HCT116 (cell line): ENCODE data around the gene KHDC3L. TPM values are rescaled to one million over a fixed set of nuclear protein-coding genes. Genes with fewer than 3 reads are reported as not detected.

Experiments used
- ATAC-seq: fragments of 200-7000 bp; cut with Tn5 transposase; 2 replicates; pipeline ENCODE4 v1.9.1; 2020; ENCODE audit warnings: mild to moderate bottlenecking, moderate library complexity
- BruUV-seq: library from RNA; stranded (reverse); fragments of 400-500 nt; replicated peaks from 2 replicates; lab custom pipeline; 2021; lab: Mats Ljungman, UMichigan
- CTCF ChIA-PET: fragments of 300-600 bp; sonication (Branson Sonifier 250); formaldehyde crosslinking; loops from one replicate; lab custom pipeline; 2021; ENCODE audit warnings: antibody characterized with exemption; lab: Charles Lee
- POLR2A ChIA-PET: fragments of 300-600, 350-600 bp; sonication (Branson Sonifier 250); formaldehyde crosslinking; loops from one replicate; lab custom pipeline; 2021; ENCODE audit warnings: antibody characterized with exemption; lab: Charles Lee
- RAD21 ChIA-PET, 2 experiments: fragments of 300-600 bp; sonication (Branson Sonifier 250); formaldehyde crosslinking; loops; one replicate each; lab custom pipeline; 2023; ENCODE audit warnings: low total read pairs in 2 of 2; ENCODE audit not compliant: uncharacterized antibody in 2 of 2, unreplicated experiment in 2 of 2, low non-redundant PET in 1 of 2; lab: Charles Lee
- DNase-seq: peaks from one replicate; pipeline ENCODE4 v3.0.0-alpha.2; 2010; ENCODE audit warnings: low read depth, low spot score
- H2AFZ ChIP-seq: fragments of 200-600 bp; shearing (Covaris generic), sonication (generic); 2 replicates; pipeline ENCODE4 v1.6.1; 2017; ENCODE audit warnings: low read depth, mixed run types, mixed read lengths, antibody characterized with exemption, low read length; ENCODE audit not compliant: poor library complexity, severe bottlenecking
- H3K27ac ChIP-seq: 2 replicates; pipeline ENCODE4 v1.5.1; 2012; ENCODE audit warnings: low read depth, low read length
- H3K27me3 ChIP-seq: fragments of 200-600 bp; sonication (generic); 2 replicates; pipeline ENCODE4 v1.6.1; 2016; ENCODE audit warnings: mixed run types, low read length, mixed read lengths; ENCODE audit not compliant: insufficient read depth
- H3K36me3 ChIP-seq, 2 experiments: fragments of 200-500 bp in 1 of 2; fragments of 200-600 bp in 1 of 2; sonication (Bioruptor generic) in 1 of 2; sonication (generic) in 1 of 2; 2 replicates each; pipeline versions ENCODE4 v1.5.1 to v1.6.1; 2014 to 2016; ENCODE audit warnings: low read length in 2 of 2, inconsistent platforms in 1 of 2, mixed read lengths in 1 of 2, mixed run types in 1 of 2; ENCODE audit not compliant: insufficient read depth in 2 of 2, control insufficient read depth in 1 of 2
- H3K4me1 ChIP-seq, 2 experiments: fragments of 200-600 bp in 1 of 2; sonication (generic) in 1 of 2; 2 replicates each; pipeline versions ENCODE4 v1.5.1 to v1.6.1; 2012 to 2017; ENCODE audit warnings: low read length in 2 of 2, inconsistent platforms in 1 of 2, mild to moderate bottlenecking in 1 of 2, mixed read lengths in 1 of 2, mixed run types in 1 of 2, moderate library complexity in 1 of 2; ENCODE audit not compliant: insufficient read depth in 2 of 2, control insufficient read depth in 1 of 2
- H3K4me2 ChIP-seq: fragments of 200-600 bp; sonication (generic); 2 replicates; pipeline ENCODE4 v1.6.1; 2017; ENCODE audit warnings: mixed run types, low read length, mixed read lengths
- H3K4me3 ChIP-seq, 2 experiments: fragments of 200-600 bp in 1 of 2; sonication (generic) in 1 of 2; replicated peaks in 1 of 2; 2 replicates each; pipeline ENCODE4 v1.5.1; 2011 to 2016; ENCODE audit warnings: low read length in 2 of 2, control low read depth in 1 of 2, low read depth in 1 of 2, mild to moderate bottlenecking in 1 of 2, mixed read lengths in 1 of 2, mixed run types in 1 of 2
- H3K79me2 ChIP-seq: fragments of 200-600 bp; sonication (generic); 2 replicates; pipeline ENCODE4 v1.6.1; 2017; ENCODE audit warnings: mild to moderate bottlenecking, mixed run types, low read length, moderate library complexity, mixed read lengths; ENCODE audit not compliant: insufficient read depth
- H3K9ac ChIP-seq: fragments of 200-600 bp; sonication (generic); 2 replicates; pipeline ENCODE4 v1.6.1; 2016; ENCODE audit warnings: low read length, mixed read lengths
- H3K9me2 ChIP-seq: fragments of 200-600 bp; sonication (generic), shearing (Covaris generic); 2 replicates; pipeline ENCODE4 v1.6.1; 2017; ENCODE audit warnings: mixed run types, mild to moderate bottlenecking, moderate library complexity; ENCODE audit not compliant: insufficient read depth
- H3K9me3 ChIP-seq, 2 experiments: fragments of 200-500 bp in 1 of 2; fragments of 200-600 bp in 1 of 2; sonication (Bioruptor generic) in 1 of 2; sonication (generic) in 1 of 2; 2 replicates each; pipeline ENCODE4 v1.6.1; 2014 to 2017; ENCODE audit warnings: low read length in 2 of 2, mixed read lengths in 2 of 2, inconsistent platforms in 1 of 2, low read depth in 1 of 2, mild to moderate bottlenecking in 1 of 2, mixed run types in 1 of 2, moderate library complexity in 1 of 2; ENCODE audit not compliant: control insufficient read depth in 1 of 2, insufficient read depth in 1 of 2
- H4K20me1 ChIP-seq: fragments of 200-600 bp; sonication (generic), shearing (Covaris generic); 2 replicates; pipeline ENCODE4 v1.6.1; 2017; ENCODE audit warnings: mixed run types, mild to moderate bottlenecking, moderate library complexity; ENCODE audit not compliant: insufficient read depth
- ATF3 ChIP-seq: IDR thresholded peaks from 2 replicates; pipeline ENCODE4 v1.6.1; 2012
- CBX3 ChIP-seq: IDR thresholded peaks from 2 replicates; pipeline ENCODE4 v1.6.1; 2012; ENCODE audit warnings: low read depth
- CTCF ChIP-seq, 3 experiments: fragments of 200-600 bp in 1 of 3; sonication (generic) in 1 of 3; IDR thresholded peaks in 2 of 3; conservative IDR thresholded peaks in 1 of 3; 2 replicates each; pipeline ENCODE4 v1.5.1; 2012 to 2017; ENCODE audit warnings: low read depth in 2 of 3, low read length in 2 of 3, antibody characterized with exemption in 1 of 3, borderline replicate concordance in 1 of 3, control low read depth in 1 of 3, mild to moderate bottlenecking in 1 of 3, mixed read lengths in 1 of 3, mixed run types in 1 of 3, moderate library complexity in 1 of 3; ENCODE audit not compliant: insufficient read depth in 1 of 3
- EZH2 ChIP-seq: fragments of 200-600 bp; sonication (generic); IDR thresholded peaks from 2 replicates; pipeline ENCODE4 v1.6.1; 2017; ENCODE audit warnings: antibody characterized with exemption, mixed run types
- EZH2phosphoT487 ChIP-seq: fragments of 200-600 bp; IDR thresholded peaks from 2 replicates; pipeline ENCODE4 v1.6.1; 2018; ENCODE audit warnings: antibody characterized with exemption, borderline replicate concordance
- FOSL1 ChIP-seq: IDR thresholded peaks from 2 replicates; pipeline ENCODE4 v1.6.1; 2012; ENCODE audit warnings: low read depth
- POLR2A ChIP-seq: IDR thresholded peaks from 2 replicates; pipeline ENCODE4 v1.7.0; 2011; ENCODE audit warnings: borderline replicate concordance; ENCODE audit not compliant: insufficient read depth, insufficient read length; ENCODE audit errors: extremely low read depth
- POLR2AphosphoS5 ChIP-seq: IDR thresholded peaks from 2 replicates; pipeline ENCODE4 v1.6.1; 2011; ENCODE audit warnings: mild to moderate bottlenecking, low read depth, low read length, moderate library complexity
- SIN3A ChIP-seq: IDR thresholded peaks from 2 replicates; pipeline ENCODE4 v1.6.1; 2012; ENCODE audit warnings: low read depth
- TCF7L2 ChIP-seq: IDR thresholded peaks from 2 replicates; pipeline ENCODE4 v1.7.0; 2011; ENCODE audit warnings: borderline replicate concordance, inconsistent platforms; ENCODE audit not compliant: insufficient read depth, insufficient read length; ENCODE audit errors: extremely low read depth
- ZBTB33 ChIP-seq: IDR thresholded peaks from 2 replicates; pipeline ENCODE4 v1.6.1; 2011; ENCODE audit warnings: mild to moderate bottlenecking, low read length, moderate library complexity; ENCODE audit not compliant: insufficient replicate concordance; ENCODE audit errors: extremely low read depth
- ZFX ChIP-seq: fragments of 450-650 bp; IDR thresholded peaks from 2 replicates; pipeline ENCODE4 v1.6.1; 2017
- intact Hi-C: fragments of 100-400 bp; cut with micrococcal nuclease; formaldehyde crosslinking; loops from 2 replicates; pipeline ENCODE4 v1.10.0; 2022
- total RNA-seq: library from RNA; stranded (reverse); gene quantifications from one replicate; pipeline ENCODE4 v1.2.1, GENCODE V29; 2021; ENCODE audit not compliant: unreplicated experiment
- TF ChIP-seq, protein P1 (sequence below): IDR thresholded peaks from 2 replicates; pipeline ENCODE4 v1.6.1; 2012; ENCODE audit warnings: low read depth

The KHDC3L gene
- total RNA-seq, 1 experiment from 2014 or later, result not detected

DNA sequence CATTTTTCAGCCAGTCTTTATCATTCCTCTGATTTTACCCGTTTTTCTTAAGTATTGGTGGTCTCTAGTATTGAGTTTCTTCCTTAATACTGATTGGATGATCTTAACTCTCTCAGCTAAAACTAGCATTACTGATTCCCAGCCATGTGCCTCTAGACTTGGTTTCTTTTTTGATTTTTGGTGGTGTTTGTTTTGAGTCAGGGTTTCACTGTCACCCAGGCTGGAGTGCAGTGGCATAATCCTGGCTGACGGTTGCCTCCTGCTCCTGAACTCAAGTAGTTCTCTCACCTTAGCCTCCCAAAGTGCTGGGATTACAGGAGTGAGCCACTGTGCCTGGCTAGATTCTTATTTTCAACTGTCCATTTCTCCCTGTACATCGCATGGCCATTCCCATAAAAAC is 33.3 kb upstream of the KHDC3L start (continued):
- no peak for TF ChIP-seq ZBTB33

- CTCF ChIA-PET, result interaction anchor here (1.0 kb wide), 1 partner anchor 13 kb away, joined by 3 read pairs; no protein-coding TSS in a partner anchor
- DNase-seq, result no peak
- H3K9me2 ChIP-seq, result no peaks in the 10 kb centered on the region
These were observed 23.1 kb upstream of the KHDC3L start for GRCh38 chr6:73339340-73339739.

More at GRCh38 chr6:73339340-73339739, 23.1 kb upstream of the KHDC3L start:
- Histone ChIP-seq H3K4me2 (no peak overlapping the region), H2AFZ (no peak overlapping the region), H3K36me3 (no peaks in the 10 kb centered on the region), H3K4me1 (peaks cover 0 to 10% of the 10 kb centered on the region in 2 experiments; a peak in 2 of 4 replicates)
- TF ChIP-seq ATF3 (no peak), TCF7L2 (no peak), POLR2AphosphoS5 (no peak), CTCF (IDR thresholded peaks at IDR 0.05 in 2 of 3, conservative IDR thresholded peaks at IDR 0.05 in 1 of 3; ENCODE audit: borderline replicate concordance in 1 of 3, insufficient read depth in 1 of 3, low read depth in 2 of 3, low read length in 2 of 3) (no peak), EZH2phosphoT487 (no peak), EZH2 (no peak), CBX3 (no peak), POLR2A (no peak), FOSL1 (no peak), SIN3A (no peak), ZFX (no peak)
- TF ChIP-seq, protein P1, sequence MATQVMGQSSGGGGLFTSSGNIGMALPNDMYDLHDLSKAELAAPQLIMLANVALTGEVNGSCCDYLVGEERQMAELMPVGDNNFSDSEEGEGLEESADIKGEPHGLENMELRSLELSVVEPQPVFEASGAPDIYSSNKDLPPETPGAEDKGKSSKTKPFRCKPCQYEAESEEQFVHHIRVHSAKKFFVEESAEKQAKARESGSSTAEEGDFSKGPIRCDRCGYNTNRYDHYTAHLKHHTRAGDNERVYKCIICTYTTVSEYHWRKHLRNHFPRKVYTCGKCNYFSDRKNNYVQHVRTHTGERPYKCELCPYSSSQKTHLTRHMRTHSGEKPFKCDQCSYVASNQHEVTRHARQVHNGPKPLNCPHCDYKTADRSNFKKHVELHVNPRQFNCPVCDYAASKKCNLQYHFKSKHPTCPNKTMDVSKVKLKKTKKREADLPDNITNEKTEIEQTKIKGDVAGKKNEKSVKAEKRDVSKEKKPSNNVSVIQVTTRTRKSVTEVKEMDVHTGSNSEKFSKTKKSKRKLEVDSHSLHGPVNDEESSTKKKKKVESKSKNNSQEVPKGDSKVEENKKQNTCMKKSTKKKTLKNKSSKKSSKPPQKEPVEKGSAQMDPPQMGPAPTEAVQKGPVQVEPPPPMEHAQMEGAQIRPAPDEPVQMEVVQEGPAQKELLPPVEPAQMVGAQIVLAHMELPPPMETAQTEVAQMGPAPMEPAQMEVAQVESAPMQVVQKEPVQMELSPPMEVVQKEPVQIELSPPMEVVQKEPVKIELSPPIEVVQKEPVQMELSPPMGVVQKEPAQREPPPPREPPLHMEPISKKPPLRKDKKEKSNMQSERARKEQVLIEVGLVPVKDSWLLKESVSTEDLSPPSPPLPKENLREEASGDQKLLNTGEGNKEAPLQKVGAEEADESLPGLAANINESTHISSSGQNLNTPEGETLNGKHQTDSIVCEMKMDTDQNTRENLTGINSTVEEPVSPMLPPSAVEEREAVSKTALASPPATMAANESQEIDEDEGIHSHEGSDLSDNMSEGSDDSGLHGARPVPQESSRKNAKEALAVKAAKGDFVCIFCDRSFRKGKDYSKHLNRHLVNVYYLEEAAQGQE, result no peak
- TF ChIP-seq, all 23 proteins: peak for 0
- Histone ChIP-seq H3K27me3 (no peaks in the 10 kb centered on the region), H3K9me3 (no peaks in the 10 kb centered on the region), H3K27ac (no peak overlapping the region), H3K9ac (no peak overlapping the region), H3K4me3 (no peak overlapping the region), H3K79me2 (no peaks in the 10 kb centered on the region), H4K20me1 (no peaks in the 10 kb centered on the region)
- BruUV-seq, result no TSS peak
- intact Hi-C loops, result no loop called here
- peak; percentile 80 for ATAC-seq
- ChIA-PET RAD21 (interaction anchor here in 1 of 2 experiments (1.1 kb wide), 1 partner anchor 13 kb away, joined by 3 read pairs; no protein-coding TSS in a partner anchor), POLR2A (no interaction called here)
